Epithelial cell of esophagus (primary cell): ENCODE data around the gene HTRA1.

ENCODE experiments used
- DNase-seq: peaks from one replicate; pipeline ENCODE4 v3.0.0; 2010; ENCODE audit warnings: low read depth
- H3K4me3 ChIP-seq: 2 replicates; pipeline ENCODE4 v1.5.1; 2011; ENCODE audit warnings: mild to moderate bottlenecking, low read length, control low read depth
- TF ChIP-seq, protein P1 (sequence below): IDR thresholded peaks from 2 replicates; pipeline ENCODE4 v1.5.1; 2011; ENCODE audit warnings: low read depth, mild to moderate bottlenecking, low read length, control low read depth, inconsistent platforms; ENCODE audit not compliant: insufficient read depth; ENCODE audit errors: missing control alignments

The HTRA1 gene

DNA sequence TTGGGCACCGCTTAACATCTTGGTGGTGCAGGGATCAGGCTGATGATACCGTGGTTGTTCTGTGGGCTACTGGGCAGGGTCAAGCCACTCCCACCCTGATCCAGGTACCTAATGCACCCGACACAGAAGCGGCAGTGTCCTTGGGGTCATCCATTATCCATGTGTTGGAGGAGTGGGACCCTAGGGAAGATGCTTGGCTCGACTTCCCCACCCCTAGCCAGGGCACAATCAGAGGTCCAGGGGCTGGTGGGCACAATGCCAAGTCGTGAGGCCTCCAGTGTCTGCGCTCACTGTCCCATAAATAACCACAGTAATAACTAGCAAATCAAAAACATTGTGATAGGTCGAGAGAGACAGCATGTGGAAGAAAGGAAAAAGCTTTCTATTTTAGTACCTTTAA is 37.7 kb downstream of the HTRA1 start:
- TF ChIP-seq, protein P1, sequence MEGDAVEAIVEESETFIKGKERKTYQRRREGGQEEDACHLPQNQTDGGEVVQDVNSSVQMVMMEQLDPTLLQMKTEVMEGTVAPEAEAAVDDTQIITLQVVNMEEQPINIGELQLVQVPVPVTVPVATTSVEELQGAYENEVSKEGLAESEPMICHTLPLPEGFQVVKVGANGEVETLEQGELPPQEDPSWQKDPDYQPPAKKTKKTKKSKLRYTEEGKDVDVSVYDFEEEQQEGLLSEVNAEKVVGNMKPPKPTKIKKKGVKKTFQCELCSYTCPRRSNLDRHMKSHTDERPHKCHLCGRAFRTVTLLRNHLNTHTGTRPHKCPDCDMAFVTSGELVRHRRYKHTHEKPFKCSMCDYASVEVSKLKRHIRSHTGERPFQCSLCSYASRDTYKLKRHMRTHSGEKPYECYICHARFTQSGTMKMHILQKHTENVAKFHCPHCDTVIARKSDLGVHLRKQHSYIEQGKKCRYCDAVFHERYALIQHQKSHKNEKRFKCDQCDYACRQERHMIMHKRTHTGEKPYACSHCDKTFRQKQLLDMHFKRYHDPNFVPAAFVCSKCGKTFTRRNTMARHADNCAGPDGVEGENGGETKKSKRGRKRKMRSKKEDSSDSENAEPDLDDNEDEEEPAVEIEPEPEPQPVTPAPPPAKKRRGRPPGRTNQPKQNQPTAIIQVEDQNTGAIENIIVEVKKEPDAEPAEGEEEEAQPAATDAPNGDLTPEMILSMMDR = no peak
- DNase-seq = no peak
- H3K4me3 ChIP-seq = no peak overlapping the region

DNA sequence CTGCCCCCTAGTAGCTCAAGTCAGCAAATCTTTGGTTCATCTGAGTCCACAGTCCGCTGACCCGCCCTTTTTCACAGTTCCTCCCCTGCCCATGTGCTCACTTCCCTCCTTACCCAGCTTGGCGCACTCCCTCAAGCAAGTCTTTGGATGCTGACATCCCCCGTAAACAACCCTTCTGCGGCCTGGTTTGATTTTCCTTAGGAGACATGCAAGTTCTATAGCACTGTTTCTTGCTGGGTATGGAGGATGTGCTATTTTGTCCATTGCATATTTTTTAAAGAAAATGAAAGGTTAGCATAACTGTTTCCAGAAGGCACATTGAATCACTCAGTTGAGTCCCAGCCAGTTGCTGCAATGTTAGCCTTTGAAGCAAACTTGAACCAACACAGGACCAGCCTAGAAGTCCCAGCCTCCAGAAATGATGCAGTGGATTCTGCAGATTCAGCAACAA is 38.2 kb downstream of the HTRA1 start:
- TF ChIP-seq, protein P1 = no peak
- no peak for DNase-seq
- H3K4me3 ChIP-seq = no peak overlapping the region

DNA sequence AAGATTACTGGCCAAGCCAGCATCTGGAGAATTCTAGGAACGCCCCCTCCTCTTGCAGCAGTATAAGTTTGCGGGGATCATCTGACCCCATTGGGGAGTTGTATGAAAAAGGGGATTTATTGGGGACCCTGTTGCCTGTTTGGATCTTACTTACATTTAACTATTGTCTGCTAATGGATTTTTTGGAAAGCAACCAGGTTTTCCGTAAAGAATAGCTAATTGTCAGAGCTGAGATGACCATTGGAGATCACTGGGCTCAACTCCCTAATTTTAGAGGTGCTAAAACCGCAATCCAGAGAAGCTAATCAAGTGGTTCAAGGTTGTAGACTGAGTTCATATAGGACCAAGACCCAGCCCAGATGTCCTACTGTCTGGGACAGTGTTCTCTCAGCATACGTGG is 38.8 kb downstream of the HTRA1 start:
- no peak for DNase-seq
- TF ChIP-seq, protein P1 = no peak
- no peak overlapping the region for H3K4me3 ChIP-seq

DNA sequence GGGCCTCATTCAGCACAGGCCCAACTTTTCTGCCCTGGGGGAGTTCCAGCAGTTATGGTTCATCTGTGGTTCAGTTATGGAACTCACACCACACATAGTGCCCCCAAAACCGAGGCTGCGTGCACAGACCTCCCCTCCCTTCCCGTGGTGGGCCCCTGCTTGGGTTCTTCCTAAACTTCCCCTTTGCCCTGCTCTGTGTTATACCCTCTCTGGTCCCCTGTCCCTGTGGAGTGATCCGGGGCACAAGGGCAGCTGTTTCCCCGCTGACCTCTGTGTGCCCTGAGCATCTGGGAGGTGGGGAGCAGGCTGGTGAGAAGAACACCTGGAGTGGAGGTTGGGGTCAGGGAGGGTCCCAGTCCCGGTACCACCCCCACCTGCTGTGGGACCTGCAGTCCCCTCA is 39.4 kb downstream of the HTRA1 start:
- TF ChIP-seq, protein P1 = no peak
- DNase-seq = no peak
- no peak overlapping the region for H3K4me3 ChIP-seq

DNA sequence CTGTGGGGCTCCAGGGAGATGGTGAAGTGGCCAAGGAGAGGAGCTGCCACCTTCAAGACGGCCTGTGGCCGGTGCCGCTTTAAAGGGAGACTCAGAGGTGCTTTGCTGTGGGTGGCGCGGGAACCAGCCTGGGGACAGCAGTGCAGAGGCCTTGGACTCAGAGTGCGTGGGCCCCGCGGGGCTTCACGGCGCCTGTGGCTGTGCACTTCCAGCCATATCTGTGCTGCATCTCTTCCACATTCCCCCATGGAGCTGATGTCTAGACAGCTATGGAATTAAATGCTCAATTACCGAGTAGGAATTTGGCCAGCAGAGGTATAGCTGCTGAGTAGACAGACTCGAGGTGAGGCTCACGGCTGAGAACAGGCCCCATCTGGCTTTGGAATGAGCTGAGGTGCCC is 41.7 kb downstream of the HTRA1 start:
- TF ChIP-seq, protein P1 = no peak
- no peak for DNase-seq
- H3K4me3 ChIP-seq = no peak overlapping the region

DNA sequence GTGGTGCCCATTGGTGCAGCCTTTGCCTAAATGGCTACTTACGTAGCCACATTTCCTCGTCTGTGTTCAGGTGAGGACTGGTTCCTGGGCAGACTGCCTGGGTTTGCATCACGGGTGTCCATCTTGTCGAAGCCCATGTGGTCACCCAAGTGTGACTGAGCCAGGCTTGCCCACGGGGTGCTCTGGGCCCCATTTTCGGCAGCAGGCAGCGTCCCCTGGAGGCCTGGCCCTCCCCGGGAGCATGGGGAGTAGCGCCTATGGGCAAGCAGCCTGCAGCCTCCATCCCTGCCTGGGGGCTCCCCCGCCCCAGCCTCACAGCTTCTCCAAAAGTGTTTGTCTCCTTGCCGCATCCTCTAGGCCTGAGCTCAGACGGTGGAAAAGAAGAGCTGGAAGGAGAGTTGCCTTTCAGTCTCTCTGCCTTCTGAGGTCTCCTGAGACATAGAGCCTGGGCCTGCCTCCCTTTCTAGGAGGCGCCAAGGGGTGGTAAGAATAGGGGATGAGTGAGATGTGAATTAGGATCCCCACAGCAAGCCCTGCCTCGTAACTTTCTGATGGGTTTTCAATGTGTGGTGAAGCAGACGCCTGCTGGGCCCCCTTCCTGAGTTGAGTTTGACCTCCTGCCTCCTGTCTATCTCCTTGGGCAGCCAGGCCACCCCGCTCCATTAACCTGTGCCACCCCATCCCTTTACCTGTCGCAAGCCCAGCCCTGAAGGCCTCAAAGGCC is 42.7 kb downstream of the HTRA1 start:
- TF ChIP-seq, protein P1 = no peak
- DNase-seq = no peak
- H3K4me3 ChIP-seq = no peak overlapping the region

DNA sequence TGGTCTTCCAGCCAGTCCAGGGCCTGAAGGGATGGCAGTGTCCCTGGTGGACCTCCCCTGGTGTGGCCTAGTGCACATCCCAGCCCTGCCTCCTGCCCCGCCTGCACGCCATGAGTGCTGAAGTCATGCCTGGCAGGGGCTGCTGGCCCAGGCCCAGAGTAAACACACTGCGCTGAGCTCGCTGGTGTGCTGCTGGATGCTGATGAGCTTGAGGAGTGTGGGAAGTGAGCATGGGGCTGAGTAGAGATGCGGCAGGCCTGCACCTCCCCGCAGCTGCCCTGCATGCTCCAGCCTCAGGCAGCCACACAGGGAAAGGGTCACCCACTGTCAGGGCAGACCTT is 43.2 kb downstream of the HTRA1 start:
- TF ChIP-seq, protein P1 = no peak
- H3K4me3 ChIP-seq = no peak overlapping the region
- DNase-seq = peak; percentile 89
